ENCODE results near the gene ABI2.

Gene ABI2

DNA sequence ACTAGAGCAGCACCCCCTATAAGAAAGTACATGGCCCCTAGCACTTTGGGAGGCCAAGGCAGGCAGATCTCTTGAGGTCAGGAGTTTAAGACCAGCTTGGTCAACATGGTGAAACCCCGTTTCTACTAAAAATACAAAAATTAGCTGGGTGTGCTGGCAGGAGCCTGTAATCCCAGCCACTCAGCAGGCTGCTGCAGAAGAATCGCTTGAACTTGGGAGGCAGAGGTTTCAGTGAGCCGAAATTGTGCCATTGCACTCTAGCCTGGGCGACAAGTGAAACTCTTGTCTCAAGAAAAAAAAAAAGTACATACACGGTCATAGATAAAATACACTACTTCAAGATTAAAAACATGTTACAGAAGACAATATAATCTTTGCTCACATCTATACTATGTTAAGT lies 143.1 kb downstream of the ABI2 start:
- H4K12ac ChIP-seq (ENCODE audit: low read depth, low read length): no peak overlapping the region
- H3K79me1 ChIP-seq (ENCODE audit: low read length): no peaks in the 10 kb centered on the region
- H3K27me3 ChIP-seq (ENCODE audit: insufficient read depth, low read length): no peaks in the 10 kb centered on the region
- no peak overlapping the region for H3K4me3 ChIP-seq (ENCODE audit: low read depth, low read length)
- H3K79me2 ChIP-seq (ENCODE audit: control insufficient read depth, insufficient read depth, low read length, poor library complexity): no peaks in the 10 kb centered on the region
- WGBS (ENCODE audit: extremely low coverage, insufficient coverage, insufficient read length): no CpG with 5 or more reads among the region's 5 CpGs
- H2AFZ ChIP-seq (ENCODE audit: insufficient read depth, low read length, poor library complexity): no peak overlapping the region
- H3K4me2 ChIP-seq (ENCODE audit: low read length): no peak overlapping the region
- no peak overlapping the region for H3K27ac ChIP-seq (ENCODE audit: low read depth, low read length)
- H2BK12ac ChIP-seq (ENCODE audit: low read length): no peak overlapping the region
- DNase-seq: no peak
- H3K9me3 ChIP-seq (ENCODE audit: insufficient read depth, low read depth, low read length): no peaks in the 10 kb centered on the region
- H2AK5ac ChIP-seq (ENCODE audit: low read length): no peak overlapping the region
- no peak overlapping the region for H4K91ac ChIP-seq (ENCODE audit: low read depth, low read length)
- peaks cover 0 to 1% of the 10 kb centered on the region in 2 experiments for H3K36me3 ChIP-seq (ENCODE audit: control insufficient read depth in 1 of 2, insufficient read depth in 2 of 2, low read length in 2 of 2)
- H3K18ac ChIP-seq (ENCODE audit: low read length): no peak overlapping the region
- no peak overlapping the region for H4K8ac ChIP-seq (ENCODE audit: low read depth, low read length)
- H3K9ac ChIP-seq (ENCODE audit: low read length): no peak overlapping the region
- H2BK5ac ChIP-seq (ENCODE audit: low read depth, low read length, poor library complexity): no peak overlapping the region
- H3K14ac ChIP-seq (ENCODE audit: low read length): no peak overlapping the region
- H3K4me1 ChIP-seq (ENCODE audit: control insufficient read depth in 1 of 2, insufficient read depth in 2 of 2, low read length in 2 of 2): no peaks in the 10 kb centered on the region
- no peak overlapping the region for H3K4ac ChIP-seq (ENCODE audit: low read depth, low read length)
- H3K23ac ChIP-seq (ENCODE audit: low read length): no peak overlapping the region
- no peak overlapping the region for H2BK120ac ChIP-seq (ENCODE audit: insufficient read depth, low read length, poor library complexity)

- Histone ChIP-seq H2AK5ac (ENCODE audit: low read length) (no peak overlapping the region), H3K4me2 (ENCODE audit: low read length) (no peak overlapping the region), H3K27me3 (ENCODE audit: insufficient read depth, low read length) (no peaks in the 10 kb centered on the region), H3K18ac (ENCODE audit: low read length) (no peak overlapping the region), H3K36me3 (ENCODE audit: control insufficient read depth in 1 of 2, insufficient read depth in 2 of 2, low read length in 2 of 2) (peaks cover 0 to 3% of the 10 kb centered on the region in 2 experiments), H3K4me3 (ENCODE audit: low read depth, low read length) (no peak overlapping the region), H3K79me2 (ENCODE audit: control insufficient read depth, insufficient read depth, low read length, poor library complexity) (no peaks in the 10 kb centered on the region), H2AFZ (ENCODE audit: insufficient read depth, low read length, poor library complexity) (no peak overlapping the region), H4K12ac (ENCODE audit: low read depth, low read length) (no peak overlapping the region), H4K8ac (ENCODE audit: low read depth, low read length) (no peak overlapping the region), H3K79me1 (ENCODE audit: low read length) (no peaks in the 10 kb centered on the region), H3K4ac (ENCODE audit: low read depth, low read length) (no peak overlapping the region), H3K23ac (ENCODE audit: low read length) (no peak overlapping the region), H2BK5ac (ENCODE audit: low read depth, low read length, poor library complexity) (no peak overlapping the region), H3K27ac (ENCODE audit: low read depth, low read length) (no peak overlapping the region), H3K9me3 (ENCODE audit: insufficient read depth, low read depth, low read length) (no peaks in the 10 kb centered on the region), H2BK120ac (ENCODE audit: insufficient read depth, low read length, poor library complexity) (no peak overlapping the region), H3K14ac (ENCODE audit: low read length) (no peak overlapping the region), H2BK12ac (ENCODE audit: low read length) (no peak overlapping the region), H3K9ac (ENCODE audit: low read length) (no peak overlapping the region), H3K4me1 (ENCODE audit: control insufficient read depth in 1 of 2, insufficient read depth in 2 of 2, low read length in 2 of 2) (no peaks in the 10 kb centered on the region), H4K91ac (ENCODE audit: low read depth, low read length) (no peak overlapping the region)
- no CpG with 5 or more reads among the region's 2 CpGs for WGBS (ENCODE audit: extremely low coverage, insufficient coverage, insufficient read length)
- DNase-seq: no peak
Measured at GRCh38 chr2:203476881-203477280, 148.7 kb downstream of the ABI2 start.

- no peak overlapping the region for H3K4ac ChIP-seq (ENCODE audit: low read depth, low read length)
- H3K79me1 ChIP-seq (ENCODE audit: low read length): no peaks in the 10 kb centered on the region
- H3K27me3 ChIP-seq (ENCODE audit: insufficient read depth, low read length): no peaks in the 10 kb centered on the region
- no peak overlapping the region for H3K14ac ChIP-seq (ENCODE audit: low read length)
- H2BK12ac ChIP-seq (ENCODE audit: low read length): no peak overlapping the region
- no peak overlapping the region for H3K9ac ChIP-seq (ENCODE audit: low read length)
- no peak overlapping the region for H2AFZ ChIP-seq (ENCODE audit: insufficient read depth, low read length, poor library complexity)
- no peak overlapping the region for H2AK5ac ChIP-seq (ENCODE audit: low read length)
- H4K91ac ChIP-seq (ENCODE audit: low read depth, low read length): no peak overlapping the region
- H3K4me2 ChIP-seq (ENCODE audit: low read length): no peak overlapping the region
- H3K23ac ChIP-seq (ENCODE audit: low read length): no peak overlapping the region
- no peak overlapping the region for H3K27ac ChIP-seq (ENCODE audit: low read depth, low read length)
- no peak overlapping the region for H2BK120ac ChIP-seq (ENCODE audit: insufficient read depth, low read length, poor library complexity)
- no peak overlapping the region for H4K12ac ChIP-seq (ENCODE audit: low read depth, low read length)
- H3K36me3 ChIP-seq (ENCODE audit: control insufficient read depth in 1 of 2, insufficient read depth in 2 of 2, low read length in 2 of 2): peaks cover 3% of the 10 kb centered on the region in 2 experiments
- WGBS (ENCODE audit: extremely low coverage, insufficient coverage, insufficient read length): no CpG with 5 or more reads among the region's 5 CpGs
- H3K4me3 ChIP-seq (ENCODE audit: low read depth, low read length): no peak overlapping the region
- no peak overlapping the region for H2BK5ac ChIP-seq (ENCODE audit: low read depth, low read length, poor library complexity)
- H3K4me1 ChIP-seq (ENCODE audit: control insufficient read depth in 1 of 2, insufficient read depth in 2 of 2, low read length in 2 of 2): no peaks in the 10 kb centered on the region
- no peak overlapping the region for H4K8ac ChIP-seq (ENCODE audit: low read depth, low read length)
- H3K79me2 ChIP-seq (ENCODE audit: control insufficient read depth, insufficient read depth, low read length, poor library complexity): no peaks in the 10 kb centered on the region
- no peak overlapping the region for H3K18ac ChIP-seq (ENCODE audit: low read length)
- no peak for DNase-seq
- H3K9me3 ChIP-seq (ENCODE audit: insufficient read depth, low read depth, low read length): no peaks in the 10 kb centered on the region
Measured at GRCh38 chr2:203480623-203481022, 152.4 kb downstream of the ABI2 start.

GRCh38 chr2:203484266-203485112 lies 156.3 kb downstream of the ABI2 start:
- H3K79me2 ChIP-seq (ENCODE audit: control insufficient read depth, insufficient read depth, low read length, poor library complexity): no peaks in the 10 kb centered on the region
- no peak overlapping the region for H4K12ac ChIP-seq (ENCODE audit: low read depth, low read length)
- no peaks in the 10 kb centered on the region for H3K27me3 ChIP-seq (ENCODE audit: insufficient read depth, low read length)
- H3K4ac ChIP-seq (ENCODE audit: low read depth, low read length): no peak overlapping the region
- no peak overlapping the region for H3K9ac ChIP-seq (ENCODE audit: low read length)
- H2BK5ac ChIP-seq (ENCODE audit: low read depth, low read length, poor library complexity): no peak overlapping the region
- peak; percentile 9 to 54 for DNase-seq
- H2AFZ ChIP-seq (ENCODE audit: insufficient read depth, low read length, poor library complexity): no peak overlapping the region
- H2AK5ac ChIP-seq (ENCODE audit: low read length): no peak overlapping the region
- H3K14ac ChIP-seq (ENCODE audit: low read length): no peak overlapping the region
- H3K4me1 ChIP-seq (ENCODE audit: control insufficient read depth in 1 of 2, insufficient read depth in 2 of 2, low read length in 2 of 2): no peaks in the 10 kb centered on the region
- no peaks in the 10 kb centered on the region for H3K79me1 ChIP-seq (ENCODE audit: low read length)
- no peaks in the 10 kb centered on the region for H3K9me3 ChIP-seq (ENCODE audit: insufficient read depth, low read depth, low read length)
- WGBS (ENCODE audit: extremely low coverage, insufficient coverage, insufficient read length): no CpG with 5 or more reads among the region's 8 CpGs
- no peak overlapping the region for H2BK120ac ChIP-seq (ENCODE audit: insufficient read depth, low read length, poor library complexity)
- H3K36me3 ChIP-seq (ENCODE audit: control insufficient read depth in 1 of 2, insufficient read depth in 2 of 2, low read length in 2 of 2): peaks cover 3 to 4% of the 10 kb centered on the region in 2 experiments
- no peak overlapping the region for H3K4me3 ChIP-seq (ENCODE audit: low read depth, low read length)
- no peak overlapping the region for H3K4me2 ChIP-seq (ENCODE audit: low read length)
- no peak overlapping the region for H2BK12ac ChIP-seq (ENCODE audit: low read length)
- no peak overlapping the region for H4K8ac ChIP-seq (ENCODE audit: low read depth, low read length)
- no peak overlapping the region for H3K27ac ChIP-seq (ENCODE audit: low read depth, low read length)
- H3K18ac ChIP-seq (ENCODE audit: low read length): no peak overlapping the region
- H4K91ac ChIP-seq (ENCODE audit: low read depth, low read length): no peak overlapping the region
- H3K23ac ChIP-seq (ENCODE audit: low read length): no peak overlapping the region
